GM21360 (cell line): ENCODE measurements around the gene PLA2G2D.

Source experiments
- ATAC-seq: cut with Tn5 transposase; IDR thresholded peaks from one replicate; pipeline ENCODE4 v1.9.1; 2021; ENCODE audit warnings: mild to moderate bottlenecking, moderate library complexity; ENCODE audit not compliant: unreplicated experiment

Gene PLA2G2D

DNA sequence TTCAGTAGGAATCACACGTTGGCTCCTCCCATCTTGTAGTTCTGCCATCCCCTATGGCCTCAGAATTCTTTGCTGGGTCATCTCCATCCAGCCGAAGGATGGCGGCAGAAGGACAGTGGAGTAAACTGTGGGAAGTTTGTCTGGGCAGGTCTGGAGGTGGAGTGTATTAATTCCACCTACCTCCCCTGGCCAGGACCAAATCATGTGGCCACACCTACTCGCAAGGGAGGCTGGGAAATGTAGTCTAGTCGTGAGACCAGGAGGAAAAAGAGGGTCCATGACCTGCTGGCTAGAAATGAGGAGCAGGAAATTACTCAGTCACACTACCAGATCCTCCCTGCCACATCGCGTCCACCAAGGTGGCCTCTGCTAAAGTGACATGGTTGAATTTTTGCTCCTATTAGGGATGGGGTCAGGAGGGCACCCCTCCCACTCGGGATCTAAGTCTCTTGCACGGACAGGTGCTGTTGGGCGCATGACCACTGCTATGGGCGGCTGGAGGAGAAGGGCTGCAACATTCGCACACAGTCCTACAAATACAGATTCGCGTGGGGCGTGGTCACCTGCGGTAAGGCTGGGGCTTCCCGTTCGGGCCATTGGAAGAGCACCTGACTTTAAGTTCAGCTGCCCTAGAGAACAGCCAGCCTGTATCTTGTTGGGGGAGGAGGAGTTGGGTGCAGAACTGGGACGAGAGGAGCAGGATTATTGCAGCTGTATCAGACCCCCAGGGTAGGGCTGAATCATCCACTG is 29.8 kb downstream of the PLA2G2D start:
- ATAC-seq = no peak

DNA sequence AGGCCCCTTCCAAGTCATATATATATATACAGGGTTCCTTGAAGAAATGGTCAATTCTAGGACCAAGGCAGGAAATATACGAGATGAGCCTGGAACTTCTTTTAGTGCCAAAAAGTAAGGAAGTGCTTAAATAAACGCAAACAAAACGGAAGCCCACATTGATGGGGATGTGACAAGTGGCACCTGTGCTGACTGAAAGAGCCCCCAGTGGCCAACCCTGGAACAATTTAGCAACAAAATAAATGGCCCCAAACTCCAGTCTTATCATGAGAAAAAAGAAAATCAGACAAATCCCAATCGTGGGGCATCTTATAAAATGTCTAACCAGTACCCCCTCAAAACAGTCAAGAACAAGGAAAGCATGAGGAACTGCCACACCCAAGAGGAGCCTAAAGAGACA is 31.7 kb downstream of the PLA2G2D start:
- ATAC-seq = no peak

DNA sequence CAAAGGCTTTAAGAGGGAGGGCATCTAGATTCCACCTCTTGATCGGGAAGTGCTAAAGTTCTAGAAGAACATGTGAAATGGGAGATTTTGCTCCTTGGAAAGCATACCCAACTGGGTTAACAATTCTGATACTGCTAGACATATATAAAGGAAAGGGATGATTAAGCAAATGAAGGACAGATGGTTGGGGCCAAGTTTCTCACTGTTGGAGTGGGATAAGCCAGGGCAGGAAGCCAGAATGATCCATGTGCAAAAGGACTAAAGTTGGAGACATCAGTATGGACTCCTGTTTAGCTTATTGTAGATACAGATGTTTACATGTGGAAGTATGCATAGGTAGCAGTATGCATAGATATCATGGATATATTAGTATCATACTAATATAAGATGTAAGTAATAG is 32.5 kb downstream of the PLA2G2D start:
- no peak for ATAC-seq

- ATAC-seq = no peak
Observed at GRCh38 chr1:20083178-20083944, 36.0 kb downstream of the PLA2G2D start.

DNA sequence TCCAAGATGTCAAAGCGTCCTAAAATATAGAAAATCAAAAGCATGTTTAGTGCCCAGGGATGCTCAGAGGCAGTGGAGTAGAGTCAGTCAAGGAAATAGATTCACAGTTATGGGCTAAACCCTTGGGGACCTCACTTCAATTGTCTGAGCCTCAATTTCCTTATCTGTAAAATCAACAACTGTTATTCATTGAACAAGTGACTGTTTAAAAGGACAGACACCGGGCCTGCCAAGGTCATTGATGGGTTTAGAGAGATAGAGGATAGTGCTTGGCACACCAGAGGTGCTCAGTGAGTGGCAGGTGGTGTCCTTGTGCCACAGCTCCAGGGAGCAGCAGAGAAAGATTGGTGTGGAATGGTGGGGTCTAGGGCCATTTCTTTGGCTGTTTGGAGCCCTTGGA is 36.6 kb downstream of the PLA2G2D start:
- no peak for ATAC-seq

GRCh38 chr1:20081353-20081810 is 38.0 kb downstream of the PLA2G2D start:
- no peak for ATAC-seq

- ATAC-seq = no peak
Observed at GRCh38 chr1:20080441-20081352, 38.6 kb downstream of the PLA2G2D start.

DNA sequence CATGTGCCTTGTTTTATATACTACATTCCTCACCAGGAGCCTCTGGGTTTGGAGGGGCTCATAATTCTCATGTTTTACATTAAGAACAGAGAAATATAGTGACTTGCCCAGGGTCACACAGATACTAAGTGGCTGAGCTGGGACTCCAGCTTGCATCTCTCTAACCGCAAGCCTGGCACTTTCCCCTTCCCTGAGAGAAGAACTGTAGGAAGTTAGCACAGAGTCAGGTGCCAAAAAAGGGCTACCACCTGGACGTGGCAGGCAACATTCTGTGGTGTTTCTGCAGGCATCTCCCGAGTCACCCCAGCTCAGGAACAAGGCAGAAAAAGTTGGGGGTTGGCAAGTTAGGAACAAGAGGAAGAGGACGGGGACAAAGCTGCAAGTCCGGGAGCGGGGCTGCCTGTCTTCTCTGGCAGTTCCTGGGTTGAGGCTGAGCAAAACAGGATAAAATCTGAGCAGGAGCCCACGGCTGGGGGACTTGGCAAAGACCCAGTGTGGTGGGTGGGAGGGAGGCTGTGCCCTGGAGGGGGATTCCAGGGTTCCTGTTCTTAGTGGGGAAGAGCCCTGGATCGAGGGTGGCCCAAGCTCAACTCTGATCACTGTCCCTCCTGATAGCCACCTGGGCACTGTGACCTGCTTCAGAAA is 39.6 kb downstream of the PLA2G2D start:
- no peak for ATAC-seq

DNA sequence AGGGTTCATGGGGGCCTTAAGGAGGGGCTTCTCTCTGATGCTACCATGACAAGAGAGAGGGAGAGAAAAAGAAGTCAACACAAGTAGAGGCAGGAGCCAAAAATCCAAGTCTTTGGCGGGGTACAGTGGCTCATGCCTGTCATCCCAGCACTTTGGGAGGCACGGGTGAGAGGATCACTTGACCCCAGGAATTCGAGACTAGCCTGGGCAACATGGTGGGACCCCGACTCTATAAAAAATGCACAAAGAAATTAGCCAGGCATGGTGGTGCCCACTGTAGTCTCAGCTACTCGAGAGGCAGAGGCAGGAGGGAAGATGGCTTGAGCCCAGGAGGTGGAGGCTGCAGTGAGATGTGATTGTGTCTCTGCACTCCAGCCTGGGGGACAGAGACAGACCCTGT is 40.6 kb downstream of the PLA2G2D start:
- no peak for ATAC-seq

DNA sequence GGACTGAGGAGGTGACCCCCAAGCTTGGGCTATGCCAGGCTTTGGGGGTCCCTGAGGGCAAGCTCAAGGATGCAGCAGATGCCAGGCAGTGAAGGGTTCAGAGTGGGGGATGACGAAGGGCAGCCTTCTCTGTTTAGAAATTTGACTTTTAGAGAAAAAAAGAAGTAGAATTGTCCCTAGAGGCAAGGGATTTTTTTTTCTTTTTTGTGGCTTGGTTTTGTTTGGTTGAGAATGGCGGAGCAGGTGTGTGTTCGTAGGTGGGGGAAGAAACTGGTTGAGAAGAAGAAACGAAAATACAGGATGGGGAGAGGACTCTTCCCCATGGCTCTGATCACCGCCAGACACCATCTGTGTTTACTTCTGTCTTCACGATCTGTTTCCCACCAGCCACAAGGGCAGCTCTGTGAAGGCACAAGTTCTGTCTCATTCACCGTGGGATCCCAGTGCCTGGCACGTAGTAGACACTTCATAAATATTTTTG is 41.1 kb downstream of the PLA2G2D start:
- ATAC-seq = no peak

DNA sequence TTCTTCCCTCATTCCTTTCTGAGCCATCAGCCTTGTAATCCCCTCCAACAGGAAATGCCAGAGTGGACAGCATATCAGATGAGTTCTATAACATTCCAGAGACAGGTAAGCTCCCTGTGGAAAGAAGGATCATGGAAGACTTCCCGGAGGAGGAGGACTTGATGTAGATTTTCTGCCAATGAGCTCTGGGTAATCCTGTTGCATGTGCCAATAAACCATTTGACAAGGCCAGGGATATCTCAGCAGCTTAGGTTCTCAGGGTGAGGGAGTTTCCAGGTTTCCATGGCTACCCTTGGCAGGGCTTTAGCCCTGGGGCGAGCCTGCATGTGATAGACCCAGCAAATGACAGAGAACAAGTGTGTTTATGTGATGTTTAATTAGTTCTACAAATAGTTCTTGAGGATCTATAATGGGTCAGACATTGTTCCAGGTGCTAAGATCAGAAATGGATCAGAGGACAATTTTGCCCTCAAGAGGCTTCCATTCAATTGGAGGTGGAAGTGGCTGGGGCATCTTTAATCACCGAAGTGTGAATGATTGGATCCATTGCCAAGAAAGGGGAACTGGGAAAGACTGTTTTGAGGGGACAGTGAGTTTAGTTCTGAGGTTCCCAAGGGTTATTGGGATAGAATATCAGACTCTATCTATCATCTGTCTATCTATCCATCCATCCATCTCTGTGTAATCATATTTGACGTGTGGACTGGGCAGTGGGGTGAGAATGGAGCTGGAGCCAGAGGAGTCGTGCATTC is 42.5 kb downstream of the PLA2G2D start:
- ATAC-seq = no peak

DNA sequence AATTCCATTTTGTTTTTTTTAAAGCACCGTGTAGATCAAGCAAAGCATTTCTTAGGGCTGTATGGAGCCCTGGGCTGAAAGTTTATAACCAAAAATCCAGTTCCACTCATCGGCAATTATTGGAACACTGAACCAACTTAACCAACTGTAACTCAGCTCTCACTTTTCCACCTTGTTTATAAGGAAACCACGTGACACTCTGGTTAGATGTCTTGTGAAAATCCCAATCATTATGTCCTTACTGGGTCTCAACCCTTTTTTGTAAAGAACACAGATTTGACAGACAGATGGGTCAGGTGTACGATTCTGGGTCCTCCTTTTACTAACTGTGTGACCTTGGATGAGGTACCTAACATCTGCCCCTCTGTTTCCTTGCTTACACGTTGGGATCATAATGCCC is 43.1 kb downstream of the PLA2G2D start:
- ATAC-seq = no peak

DNA sequence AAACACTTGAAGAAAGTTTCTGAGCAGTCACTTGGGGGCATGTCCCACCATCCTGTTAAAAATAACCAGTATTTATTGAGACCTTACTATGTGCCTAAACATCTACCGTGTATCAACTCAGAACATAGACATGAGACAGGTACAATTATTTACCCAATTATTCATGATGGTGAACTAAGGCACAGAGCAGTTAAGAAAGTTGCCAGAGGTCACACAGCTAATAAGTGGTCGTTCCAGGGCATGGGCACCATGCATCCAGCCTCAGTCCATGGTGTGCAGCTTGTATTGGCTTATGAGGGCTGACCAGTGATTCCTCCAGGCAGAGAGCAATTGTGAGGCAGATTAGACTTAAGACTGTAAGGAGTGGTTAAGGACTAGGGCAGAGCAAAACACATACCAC is 44.0 kb downstream of the PLA2G2D start:
- no peak for ATAC-seq

DNA sequence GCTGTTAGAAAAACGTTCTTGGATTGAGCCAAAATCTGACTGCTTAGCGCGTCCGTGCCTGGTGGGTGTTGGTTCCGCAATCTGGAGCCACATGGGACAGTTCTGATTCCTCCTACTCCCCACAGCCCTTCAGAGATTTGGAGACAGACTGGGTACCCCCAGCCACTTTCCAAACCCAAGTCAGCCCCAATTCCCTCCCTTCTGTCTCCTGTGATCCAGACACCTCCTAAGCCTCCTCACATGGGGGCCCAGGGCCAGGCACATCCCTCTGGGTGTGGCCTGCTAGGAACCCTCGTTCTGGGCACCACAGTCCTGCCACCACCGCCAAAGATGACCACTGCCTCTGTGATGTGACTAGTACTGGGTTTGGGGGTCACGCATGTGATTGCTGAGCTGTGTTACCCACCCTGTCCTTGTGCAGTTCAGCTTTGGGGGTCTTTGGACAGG is 44.6 kb downstream of the PLA2G2D start:
- no peak for ATAC-seq

DNA sequence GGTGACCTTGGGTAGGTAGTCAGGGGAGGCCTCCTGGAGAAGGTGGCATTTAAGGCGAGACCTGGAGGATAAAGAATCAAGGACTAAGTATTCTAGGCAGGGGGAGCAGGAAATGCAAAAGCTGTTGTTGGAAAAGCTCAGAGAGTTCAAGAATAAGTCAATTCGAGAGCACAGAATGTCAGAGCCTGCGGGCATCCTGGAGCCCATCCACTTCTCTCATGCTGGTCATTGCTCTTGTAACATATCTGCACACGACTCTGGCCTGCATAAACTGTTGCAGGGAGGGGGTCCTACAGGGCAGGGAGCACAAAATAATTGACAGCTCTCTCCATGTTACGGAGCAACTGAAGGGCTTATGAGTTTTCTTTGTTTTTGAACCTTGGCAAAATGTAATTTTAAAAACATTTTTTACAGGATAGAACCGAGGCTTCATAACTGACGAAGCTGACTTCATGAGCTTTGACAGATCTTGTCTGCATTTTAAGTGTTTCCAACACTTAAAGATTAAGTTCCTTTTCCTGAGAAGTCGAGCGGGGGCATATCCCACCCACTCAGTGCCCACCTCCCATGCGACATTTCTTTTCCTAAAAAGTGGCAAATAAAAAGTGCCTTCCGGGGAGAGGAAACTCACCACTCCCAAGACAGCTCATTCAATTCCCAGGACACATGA is 45.1 kb downstream of the PLA2G2D start:
- ATAC-seq = no peak

GRCh38 chr1:20073256-20073655 is 46.1 kb downstream of the PLA2G2D start:
- no peak for ATAC-seq

GRCh38 chr1:20072771-20073170 is 46.6 kb downstream of the PLA2G2D start:
- ATAC-seq = no peak

DNA sequence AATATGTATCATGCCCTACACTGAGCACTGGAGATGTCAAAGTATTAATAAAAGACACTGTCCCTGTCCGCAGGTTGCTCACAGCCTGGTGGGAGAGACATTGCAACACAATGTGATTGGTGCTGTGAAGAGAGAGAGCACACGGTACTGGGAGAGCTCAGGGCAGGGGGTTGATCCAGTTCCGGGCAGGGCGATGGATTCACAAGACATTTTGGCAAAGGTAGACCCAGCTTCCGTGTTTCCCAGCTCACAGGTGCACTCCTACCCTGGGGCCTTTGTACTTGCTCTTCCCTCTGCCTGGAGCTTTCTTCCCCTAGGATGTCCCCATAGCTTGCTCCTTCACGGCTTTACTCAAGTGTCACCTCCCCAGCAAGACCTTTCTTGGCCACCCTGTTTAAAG is 47.9 kb downstream of the PLA2G2D start:
- ATAC-seq = no peak

- no peak for ATAC-seq
Observed at GRCh38 chr1:20070357-20070756, 49.0 kb downstream of the PLA2G2D start.
